ENCODE results near the gene UAP1L1. TPM values are rescaled to one million over a fixed set of nuclear protein-coding genes. Genes with fewer than 3 reads are reported as not detected.

UAP1L1 gene
- total RNA-seq, 3 donors from 2014 or later: 6.7 to 12.0 (median 6.9) TPM

DNA sequence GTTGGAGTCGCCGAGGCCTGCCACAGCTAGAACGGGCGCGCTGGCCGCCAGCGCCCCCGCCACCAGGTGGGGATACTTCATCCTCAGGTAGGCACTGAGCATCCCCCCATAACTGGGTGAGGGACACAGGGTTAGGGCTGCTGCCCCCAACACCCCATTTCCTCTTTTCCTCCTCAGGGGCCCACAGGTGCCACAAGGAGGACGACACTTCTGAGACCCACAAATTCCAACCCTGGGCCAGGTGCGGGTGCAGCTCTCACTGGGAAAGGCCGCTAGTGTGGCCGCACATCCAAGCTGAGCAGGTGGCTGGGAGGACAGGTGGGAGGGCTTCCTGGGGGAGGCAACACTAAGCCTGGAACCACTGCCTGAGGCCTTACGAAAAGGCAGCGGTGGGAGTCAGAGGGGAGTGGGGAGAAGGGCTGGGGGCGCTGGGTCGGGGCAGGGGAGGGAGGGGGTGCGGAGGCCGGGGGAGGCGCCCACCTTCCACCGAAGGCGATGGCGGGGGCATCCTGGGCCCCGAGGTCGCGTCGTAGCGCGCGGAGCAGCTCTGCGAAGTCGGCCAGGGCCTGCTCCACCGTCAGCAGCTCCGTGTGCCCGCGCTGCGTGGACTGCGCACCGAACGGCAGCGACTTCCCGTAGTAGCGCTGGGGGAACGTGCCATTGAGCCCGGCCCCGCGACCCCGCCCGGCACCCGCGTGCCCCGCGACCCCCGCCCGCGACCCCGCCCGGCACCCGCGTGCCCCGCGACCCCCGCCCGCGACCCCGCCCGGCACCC, 36.3 kb downstream of the UAP1L1 start:
- Histone ChIP-seq H3K4me3 (peak overlapping the region; percentile 78 to 81 (median 80)), H3K9me3 (no peaks in the 10 kb centered on the region), H3K36me3 (no peaks in the 10 kb centered on the region), H3K4me1 (no peaks in the 10 kb centered on the region), H3K27me3 (no peaks in the 10 kb centered on the region), H3K27ac (no peak overlapping the region)
- DNase-seq (ENCODE audit: low spot score in 2 of 2): no peak
- no peak for TF ChIP-seq POLR2A (IDR thresholded peaks at IDR 0.05)
- TF ChIP-seq, protein P1, sequence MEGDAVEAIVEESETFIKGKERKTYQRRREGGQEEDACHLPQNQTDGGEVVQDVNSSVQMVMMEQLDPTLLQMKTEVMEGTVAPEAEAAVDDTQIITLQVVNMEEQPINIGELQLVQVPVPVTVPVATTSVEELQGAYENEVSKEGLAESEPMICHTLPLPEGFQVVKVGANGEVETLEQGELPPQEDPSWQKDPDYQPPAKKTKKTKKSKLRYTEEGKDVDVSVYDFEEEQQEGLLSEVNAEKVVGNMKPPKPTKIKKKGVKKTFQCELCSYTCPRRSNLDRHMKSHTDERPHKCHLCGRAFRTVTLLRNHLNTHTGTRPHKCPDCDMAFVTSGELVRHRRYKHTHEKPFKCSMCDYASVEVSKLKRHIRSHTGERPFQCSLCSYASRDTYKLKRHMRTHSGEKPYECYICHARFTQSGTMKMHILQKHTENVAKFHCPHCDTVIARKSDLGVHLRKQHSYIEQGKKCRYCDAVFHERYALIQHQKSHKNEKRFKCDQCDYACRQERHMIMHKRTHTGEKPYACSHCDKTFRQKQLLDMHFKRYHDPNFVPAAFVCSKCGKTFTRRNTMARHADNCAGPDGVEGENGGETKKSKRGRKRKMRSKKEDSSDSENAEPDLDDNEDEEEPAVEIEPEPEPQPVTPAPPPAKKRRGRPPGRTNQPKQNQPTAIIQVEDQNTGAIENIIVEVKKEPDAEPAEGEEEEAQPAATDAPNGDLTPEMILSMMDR (IDR thresholded peaks at IDR 0.05): no peak
- no peak for TF ChIP-seq POLR2AphosphoS5 (IDR thresholded peaks at IDR 0.05)
- intact Hi-C loops (cut with DNase I; ENCODE audit: low total_unique reads): loop anchor here (10.0 kb wide), 1 partner anchor 121 kb away; the partner anchor contains the start of gene SLC34A3

DNA sequence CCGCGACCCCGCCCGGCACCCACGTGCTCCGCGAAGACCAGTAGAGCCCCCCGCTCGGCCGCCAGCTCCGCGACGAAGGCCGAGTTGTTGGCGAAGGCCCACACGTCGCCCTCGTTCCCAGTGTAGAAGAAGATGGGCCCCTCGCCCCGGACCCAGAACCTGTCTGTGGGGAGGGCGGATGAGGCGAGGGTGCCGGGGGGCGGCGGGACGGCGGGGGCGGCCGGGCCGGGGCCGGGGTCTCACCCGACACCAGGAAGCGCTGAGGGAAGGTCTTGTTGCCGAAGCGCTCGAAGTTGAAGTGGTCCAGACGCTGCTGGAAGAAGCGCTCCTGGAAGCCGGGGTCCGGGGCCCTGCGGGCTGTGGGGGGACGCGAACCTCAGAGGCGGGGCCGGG, 36.9 kb downstream of the UAP1L1 start:
- TF ChIP-seq, protein P1 (IDR thresholded peaks at IDR 0.05): no peak
- TF ChIP-seq POLR2AphosphoS5 (IDR thresholded peaks at IDR 0.05) (no peak), POLR2A (IDR thresholded peaks at IDR 0.05) (no peak)
- no peaks in the 10 kb centered on the region for H3K9me3 ChIP-seq
- no peak for DNase-seq (ENCODE audit: low spot score in 2 of 2)
- intact Hi-C loops (cut with DNase I; ENCODE audit: low total_unique reads): loop anchor here (10.0 kb wide), 1 partner anchor 121 kb away; the partner anchor contains the start of gene SLC34A3
- no peaks in the 10 kb centered on the region for H3K4me1 ChIP-seq
- H3K27ac ChIP-seq: no peak overlapping the region
- H3K27me3 ChIP-seq: no peaks in the 10 kb centered on the region
- peak overlapping the region; percentile 78 to 81 (median 80) for H3K4me3 ChIP-seq
- no peaks in the 10 kb centered on the region for H3K36me3 ChIP-seq

DNA sequence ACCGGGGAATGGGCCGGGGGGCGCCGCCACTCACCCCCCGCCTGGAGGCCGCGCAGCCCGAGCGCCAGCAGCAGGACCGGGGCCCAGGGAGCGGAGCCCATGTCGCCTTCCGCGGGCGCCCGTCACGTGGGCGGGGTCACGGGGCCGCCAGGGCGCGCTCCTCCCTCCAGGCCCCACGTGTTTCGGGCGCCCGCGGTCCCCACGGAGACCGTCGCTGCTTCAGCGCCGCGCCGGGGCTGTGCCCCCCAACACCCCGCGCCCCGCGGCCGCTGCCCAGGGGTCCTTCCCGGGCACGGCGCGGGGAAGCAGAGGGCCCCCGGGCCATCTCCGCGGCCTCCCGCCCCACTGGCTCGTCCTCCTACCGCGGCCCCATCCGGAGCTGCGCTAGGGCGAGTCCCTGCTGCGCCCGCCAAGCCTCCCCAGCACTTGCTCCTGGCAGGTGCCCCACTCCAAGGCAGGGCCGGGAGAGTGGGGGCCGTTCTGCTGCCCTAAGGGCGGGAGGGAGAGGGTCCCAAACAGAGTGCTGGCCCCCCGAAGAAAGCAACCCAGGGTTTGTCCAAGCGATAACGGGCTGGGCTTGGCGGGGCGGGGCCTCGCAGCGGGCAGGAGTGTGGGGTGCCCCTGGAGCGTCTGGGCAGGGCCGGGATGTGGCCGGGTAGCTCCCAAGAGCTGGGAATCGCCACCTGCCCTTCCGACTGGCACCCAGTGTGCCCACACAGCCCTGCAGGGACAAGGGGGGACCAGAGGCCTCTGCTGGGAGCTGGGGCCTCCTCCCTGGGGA, 37.5 kb downstream of the UAP1L1 start, which contains the start of gene DPP7:
Gene DPP7 (minus strand): TSS at position 121 of the 781 bp plus-strand sequence. CDS start 20 bp downstream, at position 101.
- TF ChIP-seq, protein P1 (IDR thresholded peaks at IDR 0.05): no peak
- peak in 1 of 3 donors; percentile 23 for TF ChIP-seq POLR2AphosphoS5 (IDR thresholded peaks at IDR 0.05)
- no peak for TF ChIP-seq POLR2A (IDR thresholded peaks at IDR 0.05)
- Histone ChIP-seq H3K27ac (no peak within 1 kb of the TSS), H3K4me3 (peak within 1 kb of the TSS; percentile 78 to 81 (median 80)), H3K36me3 (no peaks in the 10 kb centered on the region), H3K9me3 (no peaks in the 10 kb centered on the region), H3K27me3 (no peaks in the 10 kb centered on the region), H3K4me1 (no peaks in the 10 kb centered on the region)
- intact Hi-C loops (cut with DNase I; ENCODE audit: low total_unique reads): loop anchor here (10.0 kb wide), 1 partner anchor 120 kb away; the partner anchor contains the start of gene SLC34A3
- DNase-seq (ENCODE audit: low spot score in 2 of 2): peak in 1 of 2 donors; percentile 42

DNA sequence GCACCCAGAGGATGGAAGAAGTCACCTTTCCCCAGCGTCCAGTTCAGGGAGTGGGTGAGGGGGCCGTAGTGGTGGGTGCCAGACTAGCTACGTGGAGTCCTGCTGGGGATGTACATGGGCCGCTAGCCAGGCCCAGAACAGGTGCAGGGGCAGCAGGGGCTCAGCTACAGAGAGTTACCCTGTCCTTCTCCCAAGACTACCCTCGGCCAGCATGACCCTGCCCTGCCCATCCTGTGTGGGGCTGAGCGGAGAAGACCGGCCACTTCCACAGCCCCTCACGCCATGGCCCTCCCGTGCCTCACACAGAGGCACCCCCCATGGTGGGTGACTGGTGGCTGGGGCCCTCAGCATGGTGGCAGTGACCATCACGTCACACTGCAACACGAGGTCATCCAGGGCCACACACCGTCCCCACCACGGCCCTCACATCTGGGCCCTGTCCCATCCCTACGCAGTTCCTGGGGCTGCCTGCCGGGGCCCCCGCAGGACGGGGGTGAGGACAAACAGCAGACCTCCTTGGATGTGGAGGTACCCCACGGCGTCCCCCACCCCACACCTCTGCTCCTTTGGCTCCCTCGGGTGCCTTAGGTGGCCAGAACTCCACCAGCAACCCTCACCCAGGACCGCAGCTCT, 38.2 kb downstream of the UAP1L1 start:
- Histone ChIP-seq H3K36me3 (no peaks in the 10 kb centered on the region), H3K4me1 (no peaks in the 10 kb centered on the region), H3K9me3 (no peaks in the 10 kb centered on the region), H3K27me3 (no peaks in the 10 kb centered on the region), H3K27ac (no peak overlapping the region), H3K4me3 (peak overlapping the region in 2 of 3 donors; percentile 80 to 81)
- TF ChIP-seq, protein P1 (IDR thresholded peaks at IDR 0.05): no peak
- DNase-seq (ENCODE audit: low spot score in 2 of 2): no peak
- intact Hi-C loops (cut with DNase I; ENCODE audit: low total_unique reads): loop anchor here (2.0 to 10.0 kb wide), 3 partner anchors 29 to 119 kb away; partner anchors contain the start of genes MAN1B1 and SLC34A3

All from breast epithelium (tissue), 4 donors.